Adrenal gland (tissue), 5 donors: ENCODE results near the gene KCNK5.

Experiments used
- POLR2A ChIP-seq, 2 donors: fragments of 450-650 bp; IDR thresholded peaks; one replicate each; pipeline ENCODE4 v1.6.1; 2017; ENCODE audit warnings: antibody characterized with exemption in 2 of 2, mild to moderate bottlenecking in 2 of 2, moderate library complexity in 1 of 2
- TF ChIP-seq, protein P1 (sequence below), 6 experiments: fragments of 450-650 bp in 4 of 6; fragments of 200-600 bp in 2 of 6; sonication (generic) in 1 of 6; IDR thresholded peaks; 1 replicate in 5 of 6; 2 replicates in 1 of 6; pipeline versions ENCODE4 v1.5.1 to v1.8.0; 2016 to 2021; ENCODE audit warnings: antibody characterized with exemption in 6 of 6, mild to moderate bottlenecking in 2 of 6, moderate library complexity in 1 of 6
- donor health status: DM: no; HTN: no; CAD: no.

DNA sequence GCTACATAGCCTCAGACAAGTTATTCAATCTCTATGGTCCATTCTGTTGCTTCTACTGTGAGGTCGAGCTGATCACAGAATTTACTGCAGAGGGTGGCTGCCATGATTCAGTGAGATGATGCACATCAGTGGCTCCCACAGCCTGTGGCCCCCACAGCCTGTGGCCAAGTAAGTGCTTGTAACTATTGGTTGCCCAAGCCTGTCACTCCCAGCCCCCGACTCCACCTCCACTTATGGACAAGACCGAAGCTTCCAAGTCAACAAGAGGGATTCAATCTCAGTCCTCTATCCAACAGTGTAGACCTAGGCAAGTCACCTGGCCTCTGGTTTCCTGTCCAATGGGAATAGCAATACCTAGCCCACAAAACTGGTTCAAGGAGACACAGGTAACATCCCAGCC is 8.2 kb downstream of the KCNK5 start:
- TF ChIP-seq, protein P1, sequence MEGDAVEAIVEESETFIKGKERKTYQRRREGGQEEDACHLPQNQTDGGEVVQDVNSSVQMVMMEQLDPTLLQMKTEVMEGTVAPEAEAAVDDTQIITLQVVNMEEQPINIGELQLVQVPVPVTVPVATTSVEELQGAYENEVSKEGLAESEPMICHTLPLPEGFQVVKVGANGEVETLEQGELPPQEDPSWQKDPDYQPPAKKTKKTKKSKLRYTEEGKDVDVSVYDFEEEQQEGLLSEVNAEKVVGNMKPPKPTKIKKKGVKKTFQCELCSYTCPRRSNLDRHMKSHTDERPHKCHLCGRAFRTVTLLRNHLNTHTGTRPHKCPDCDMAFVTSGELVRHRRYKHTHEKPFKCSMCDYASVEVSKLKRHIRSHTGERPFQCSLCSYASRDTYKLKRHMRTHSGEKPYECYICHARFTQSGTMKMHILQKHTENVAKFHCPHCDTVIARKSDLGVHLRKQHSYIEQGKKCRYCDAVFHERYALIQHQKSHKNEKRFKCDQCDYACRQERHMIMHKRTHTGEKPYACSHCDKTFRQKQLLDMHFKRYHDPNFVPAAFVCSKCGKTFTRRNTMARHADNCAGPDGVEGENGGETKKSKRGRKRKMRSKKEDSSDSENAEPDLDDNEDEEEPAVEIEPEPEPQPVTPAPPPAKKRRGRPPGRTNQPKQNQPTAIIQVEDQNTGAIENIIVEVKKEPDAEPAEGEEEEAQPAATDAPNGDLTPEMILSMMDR (IDR thresholded peaks at IDR 0.05) = no peak
- TF ChIP-seq POLR2A (IDR thresholded peaks at IDR 0.05) = no peak
